DOHH2 (cell line): ENCODE data around the gene POLR2I.

Experiments used
- H3F3A ChIP-seq: fragments of 200-600 bp; sonication (generic), shearing (Covaris generic); 2 replicates; pipeline ENCODE4 v1.6.0; 2016; ENCODE audit warnings: antibody characterized with exemption, mild to moderate bottlenecking; ENCODE audit not compliant: control insufficient read depth, insufficient read depth
- H3K27ac ChIP-seq: fragments of 200-600 bp; sonication (generic); 2 replicates; pipeline ENCODE4 v1.5.1; 2014; ENCODE audit warnings: low read depth, mild to moderate bottlenecking, low read length, moderate library complexity
- H3K27me3 ChIP-seq: fragments of 200-600 bp; sonication (generic); 2 replicates; pipeline ENCODE4 v1.6.1; 2014; ENCODE audit warnings: mild to moderate bottlenecking, low read length, mixed read lengths; ENCODE audit not compliant: control insufficient read depth
- H3K36me3 ChIP-seq: fragments of 200-600 bp; sonication (generic); 2 replicates; pipeline ENCODE4 v1.6.1; 2014; ENCODE audit warnings: mild to moderate bottlenecking, low read length, moderate library complexity, mixed read lengths; ENCODE audit not compliant: control insufficient read depth
- H3K4me1 ChIP-seq: fragments of 200-600 bp; sonication (generic); 2 replicates; pipeline ENCODE4 v1.6.1; 2014; ENCODE audit warnings: mild to moderate bottlenecking, low read length, mixed read lengths; ENCODE audit not compliant: control insufficient read depth
- H3K4me2 ChIP-seq: fragments of 200-600 bp; sonication (generic); 2 replicates; pipeline ENCODE4 v1.6.0; 2014; ENCODE audit warnings: mild to moderate bottlenecking, low read length, moderate library complexity
- H3K4me3 ChIP-seq: fragments of 200-600 bp; sonication (generic); 2 replicates; pipeline ENCODE4 v1.5.1; 2014; ENCODE audit warnings: mild to moderate bottlenecking, low read length, mixed read lengths
- H3K79me2 ChIP-seq: fragments of 200-600 bp; sonication (generic); 2 replicates; pipeline ENCODE4 v1.6.1; 2014; ENCODE audit warnings: mild to moderate bottlenecking, low read length, mixed read lengths; ENCODE audit not compliant: control insufficient read depth
- H3K9me2 ChIP-seq: fragments of 200-600 bp; sonication (generic); replicated peaks from 2 replicates; pipeline ENCODE4 v1.6.1; 2014; ENCODE audit warnings: mild to moderate bottlenecking, low read length, mixed read lengths; ENCODE audit not compliant: control insufficient read depth
- H3K9me3 ChIP-seq: fragments of 200-600 bp; sonication (generic); 2 replicates; pipeline ENCODE4 v1.6.1; 2014; ENCODE audit warnings: antibody characterized with exemption, low read length, mixed read lengths; ENCODE audit not compliant: control insufficient read depth, insufficient read depth
- H4K20me1 ChIP-seq: fragments of 200-600 bp; sonication (generic); 2 replicates; pipeline ENCODE4 v1.6.0; 2014; ENCODE audit warnings: low read depth, mild to moderate bottlenecking, antibody characterized with exemption, low read length, moderate library complexity; ENCODE audit not compliant: control insufficient read depth, insufficient read depth
- CTCF ChIP-seq: fragments of 200-600 bp; sonication (generic); IDR thresholded peaks from one replicate; pipeline ENCODE4 v1.5.1; 2014; ENCODE audit warnings: antibody characterized with exemption, mild to moderate bottlenecking, low read depth, low read length; ENCODE audit not compliant: poor library complexity, severe bottlenecking
- EZH2phosphoT487 ChIP-seq: fragments of 200-600 bp; sonication (generic); IDR thresholded peaks from 2 replicates; pipeline ENCODE4 v1.6.1; 2017; ENCODE audit warnings: borderline replicate concordance, mild to moderate bottlenecking, antibody characterized with exemption, low read length, moderate library complexity, mixed read lengths

POLR2I gene

GRCh38 chr19:36103842-36104552, 10.7 kb downstream of the POLR2I start:
- Histone ChIP-seq H3K4me3 (no peak overlapping the region), H3K9me2 (no peaks in the 10 kb centered on the region), H3K79me2 (no peaks in the 10 kb centered on the region), H3K4me1 (no peaks in the 10 kb centered on the region), H3K4me2 (no peak overlapping the region), H3F3A (no peaks in the 10 kb centered on the region), H3K27me3 (no peaks in the 10 kb centered on the region), H3K36me3 (peaks cover 72% of the 10 kb centered on the region), H4K20me1 (no peaks in the 10 kb centered on the region), H3K27ac (no peak overlapping the region), H3K9me3 (no peaks in the 10 kb centered on the region)
- no peak for TF ChIP-seq EZH2phosphoT487
- no peak for TF ChIP-seq CTCF

- Histone ChIP-seq H3K27ac (no peak overlapping the region), H3K27me3 (no peaks in the 10 kb centered on the region), H3K4me3 (no peak overlapping the region), H3F3A (no peaks in the 10 kb centered on the region), H3K4me1 (no peaks in the 10 kb centered on the region), H3K9me3 (no peaks in the 10 kb centered on the region), H3K4me2 (no peak overlapping the region), H3K36me3 (peaks cover 76% of the 10 kb centered on the region), H3K9me2 (no peaks in the 10 kb centered on the region), H3K79me2 (no peaks in the 10 kb centered on the region), H4K20me1 (no peaks in the 10 kb centered on the region)
- no peak for TF ChIP-seq CTCF
- no peak for TF ChIP-seq EZH2phosphoT487
Measured at GRCh38 chr19:36103040-36103626, 11.5 kb downstream of the POLR2I start.

- TF ChIP-seq EZH2phosphoT487 (no peak), CTCF (no peak)
- no peaks in the 10 kb centered on the region for H3K4me1 ChIP-seq
- H3K36me3 ChIP-seq = peaks cover 77% of the 10 kb centered on the region
- H3K27me3 ChIP-seq = no peaks in the 10 kb centered on the region
- H3K4me2 ChIP-seq = no peak overlapping the region
- H3K9me3 ChIP-seq = no peaks in the 10 kb centered on the region
- H4K20me1 ChIP-seq = no peaks in the 10 kb centered on the region
- no peaks in the 10 kb centered on the region for H3F3A ChIP-seq
- no peaks in the 10 kb centered on the region for H3K9me2 ChIP-seq
- no peaks in the 10 kb centered on the region for H3K79me2 ChIP-seq
- H3K27ac ChIP-seq = no peak overlapping the region
- no peak overlapping the region for H3K4me3 ChIP-seq
Measured at GRCh38 chr19:36101550-36102327, 12.9 kb downstream of the POLR2I start.
